ENCODE measurements around the gene RIF1. TPM values are rescaled to one million over a fixed set of nuclear protein-coding genes. Genes with fewer than 3 reads are reported as not detected.
A peak's percentile ranks its signal among the peaks of the same experiment; 100 is the strongest.

The RIF1 gene
- polyA plus RNA-seq (2012; ENCODE audit: insufficient read length, low read depth), result 8.4 TPM

- TF ChIP-seq POLR2AphosphoS5 (IDR thresholded peaks at IDR 0.05; ENCODE audit: low read depth, low read length) (peak; percentile 85), FOXP2 (optimal IDR thresholded peaks at IDR 0.05; ENCODE audit: borderline replicate concordance, extremely low read depth, extremely low read length, insufficient read depth) (peak; percentile 99), REST (IDR thresholded peaks at IDR 0.05; ENCODE audit: insufficient read depth in 1 of 2, low read depth in 2 of 2, low read length in 2 of 2) (no peak), TAF1 (IDR thresholded peaks at IDR 0.05; ENCODE audit: borderline replicate concordance, insufficient read depth, low read length) (peak; percentile 84; the same call in 1 of the 2 replicates), SIN3A (IDR thresholded peaks at IDR 0.05; ENCODE audit: borderline replicate concordance, insufficient read depth, low read length) (peak; percentile 97)
These were observed at the start of gene RIF1 for GRCh38 chr2:151409601-151410484. Gene RIF1 (plus strand): TSS chr2:151409902. CDS start chr2:151410424, 522 bp downstream.

DNA sequence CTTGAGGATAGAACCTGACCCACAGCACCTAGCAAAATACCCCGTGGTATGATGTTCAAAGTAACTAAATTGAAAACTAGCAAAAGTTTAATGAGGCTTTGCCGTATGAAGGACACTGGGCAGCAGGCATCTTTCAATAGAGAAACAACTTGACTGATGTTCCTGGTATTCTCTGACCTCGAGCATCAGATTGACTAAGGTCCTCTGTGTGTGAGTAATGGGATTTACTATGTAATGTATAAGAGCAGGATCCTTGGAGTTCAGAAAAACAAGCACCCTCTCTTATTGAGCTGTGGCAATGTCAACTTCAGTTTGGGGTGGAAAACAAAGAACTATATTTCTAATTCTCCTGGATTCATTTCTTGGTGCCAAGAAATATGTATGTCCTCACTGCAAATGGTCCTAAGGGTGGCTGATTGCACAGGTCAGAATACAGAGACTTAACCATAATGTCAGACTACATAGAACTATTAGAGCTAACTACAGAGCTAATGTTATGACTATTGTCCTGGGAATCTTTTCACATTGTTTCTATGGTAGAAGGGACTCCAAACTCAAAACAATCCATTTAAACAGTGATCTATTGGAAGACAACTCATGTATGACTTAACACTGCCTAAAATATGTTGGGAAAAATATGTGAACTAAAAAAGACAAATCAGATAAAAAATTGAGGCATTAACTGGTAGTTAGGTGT, 47.9 kb upstream of the RIF1 start:
- TF ChIP-seq REST (IDR thresholded peaks at IDR 0.05; ENCODE audit: insufficient read depth in 1 of 2, low read depth in 2 of 2, low read length in 2 of 2) (no peak), TAF1 (IDR thresholded peaks at IDR 0.05; ENCODE audit: borderline replicate concordance, insufficient read depth, low read length) (no peak), FOXP2 (optimal IDR thresholded peaks at IDR 0.05; ENCODE audit: borderline replicate concordance, extremely low read depth, extremely low read length, insufficient read depth) (no peak), POLR2AphosphoS5 (IDR thresholded peaks at IDR 0.05; ENCODE audit: low read depth, low read length) (no peak), SIN3A (IDR thresholded peaks at IDR 0.05; ENCODE audit: borderline replicate concordance, insufficient read depth, low read length) (no peak)

GRCh38 chr2:151363709-151364108, 46.0 kb upstream of the RIF1 start:
- TF ChIP-seq TAF1 (IDR thresholded peaks at IDR 0.05; ENCODE audit: borderline replicate concordance, insufficient read depth, low read length), result no peak
- TF ChIP-seq FOXP2 (optimal IDR thresholded peaks at IDR 0.05; ENCODE audit: borderline replicate concordance, extremely low read depth, extremely low read length, insufficient read depth), result no peak
- no peak for TF ChIP-seq REST (IDR thresholded peaks at IDR 0.05; ENCODE audit: insufficient read depth in 1 of 2, low read depth in 2 of 2, low read length in 2 of 2)
- TF ChIP-seq POLR2AphosphoS5 (IDR thresholded peaks at IDR 0.05; ENCODE audit: low read depth, low read length), result no peak
- no peak for TF ChIP-seq SIN3A (IDR thresholded peaks at IDR 0.05; ENCODE audit: borderline replicate concordance, insufficient read depth, low read length)

GRCh38 chr2:151367571-151367970, 42.1 kb upstream of the RIF1 start:
- no peak for TF ChIP-seq TAF1 (IDR thresholded peaks at IDR 0.05; ENCODE audit: borderline replicate concordance, insufficient read depth, low read length)
- no peak for TF ChIP-seq SIN3A (IDR thresholded peaks at IDR 0.05; ENCODE audit: borderline replicate concordance, insufficient read depth, low read length)
- TF ChIP-seq POLR2AphosphoS5 (IDR thresholded peaks at IDR 0.05; ENCODE audit: low read depth, low read length), result no peak
- no peak for TF ChIP-seq REST (IDR thresholded peaks at IDR 0.05; ENCODE audit: insufficient read depth in 1 of 2, low read depth in 2 of 2, low read length in 2 of 2)
- no peak for TF ChIP-seq FOXP2 (optimal IDR thresholded peaks at IDR 0.05; ENCODE audit: borderline replicate concordance, extremely low read depth, extremely low read length, insufficient read depth)

All from PFSK-1 (cell line).